ENCODE data around the gene EIF2S3. TPM values are rescaled to one million over a fixed set of nuclear protein-coding genes. Genes with fewer than 3 reads are reported as not detected.

The EIF2S3 gene
- total RNA-seq, 2 experiments from 2014 or later = 282 to 295 TPM

Other genes starting within 250 kb of the EIF2S3 start
- 10 to 100 TPM; 32.8 to 35.0 TPM for gene APOO, start 147.0 kb upstream of the EIF2S3 start, total RNA-seq
- under 1 TPM in 1 of 2 experiments, not detected in 1; 0.17 TPM for gene CXorf58, start 146.9 kb upstream of the EIF2S3 start, total RNA-seq
- gene KLHL15, start 27.8 kb upstream of the EIF2S3 start, total RNA-seq = 1 to 10 TPM; 9.3 to 9.7 TPM
- gene ZFX, start 94.8 kb downstream of the EIF2S3 start, total RNA-seq = 10 to 100 TPM; 31.1 to 35.5 TPM